ENCODE results near the gene DCLRE1B.

DCLRE1B gene

DNA sequence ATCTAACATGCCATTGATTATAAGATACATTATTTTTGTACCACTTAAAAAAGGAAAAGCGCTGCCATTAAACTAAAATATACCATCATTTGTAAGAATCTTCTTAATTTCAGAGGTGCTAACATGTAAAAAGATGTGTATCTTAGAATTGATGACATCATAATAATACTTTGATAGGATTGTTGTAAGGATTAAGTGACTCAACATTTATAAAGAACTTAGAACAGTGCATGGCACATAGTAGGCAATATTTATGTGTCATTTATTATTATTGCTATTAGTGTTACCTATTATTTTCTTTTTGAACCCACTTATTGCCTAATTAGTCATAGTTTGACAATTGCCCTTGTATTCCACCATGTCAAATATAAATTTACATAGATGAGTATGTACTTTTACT, 45.8 kb downstream of the DCLRE1B start:
- peaks cover 16% of the 10 kb centered on the region for H3K4me1 ChIP-seq (ENCODE audit: control insufficient read depth, insufficient read depth, low read length)

DNA sequence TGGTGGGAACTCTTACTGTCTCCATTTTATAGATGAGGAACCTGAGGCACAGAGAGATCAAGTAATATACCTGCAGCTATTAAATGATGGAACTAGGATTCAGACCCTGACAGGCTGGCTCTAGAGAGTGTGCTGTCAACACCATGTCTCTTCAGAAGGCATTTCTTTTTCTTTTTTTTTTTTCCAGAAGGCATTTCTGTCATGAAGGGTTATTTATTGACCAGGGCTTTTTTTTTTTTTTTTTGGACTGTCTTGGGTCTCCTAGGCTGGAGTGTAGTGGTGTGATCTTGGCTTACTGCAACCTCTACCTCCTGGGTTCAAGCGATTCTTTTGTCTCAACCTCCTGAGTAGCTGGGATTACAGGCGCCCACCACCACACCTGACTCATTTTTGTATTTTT, 46.6 kb downstream of the DCLRE1B start:
- H3K4me1 ChIP-seq (ENCODE audit: control insufficient read depth, insufficient read depth, low read length) = peaks cover 14% of the 10 kb centered on the region
- no peaks in the 10 kb centered on the region for H3K9me3 ChIP-seq (ENCODE audit: control insufficient read depth in 2 of 2, low read length in 2 of 2)
- H3K4me3 ChIP-seq (ENCODE audit: low read length in 2 of 2) = no peak overlapping the region
- H3K9ac ChIP-seq (ENCODE audit: low read length in 2 of 2) = no peak overlapping the region
- no peaks in the 10 kb centered on the region for H3K27me3 ChIP-seq (ENCODE audit: control insufficient read depth in 1 of 2, insufficient read depth in 2 of 2, low read length in 2 of 2)
- peaks cover 4 to 16% of the 10 kb centered on the region in 2 donors for H3K36me3 ChIP-seq (ENCODE audit: control insufficient read depth in 2 of 2, insufficient read depth in 2 of 2, low read length in 2 of 2)
- H3K27ac ChIP-seq (ENCODE audit: low read length) = no peak overlapping the region

More for the DNA sequence above, 45.8 kb downstream of the DCLRE1B start:
- no peak overlapping the region for H3K27ac ChIP-seq (ENCODE audit: low read length)
- H3K36me3 ChIP-seq (ENCODE audit: control insufficient read depth in 2 of 2, insufficient read depth in 2 of 2, low read length in 2 of 2) = peaks cover 0 to 11% of the 10 kb centered on the region in 2 donors
- H3K9me3 ChIP-seq (ENCODE audit: control insufficient read depth in 2 of 2, low read length in 2 of 2) = no peaks in the 10 kb centered on the region
- no peak overlapping the region for H3K4me3 ChIP-seq (ENCODE audit: low read length in 2 of 2)
- no peak overlapping the region for H3K9ac ChIP-seq (ENCODE audit: low read length in 2 of 2)
- no peaks in the 10 kb centered on the region for H3K27me3 ChIP-seq (ENCODE audit: control insufficient read depth in 1 of 2, insufficient read depth in 2 of 2, low read length in 2 of 2)

DNA sequence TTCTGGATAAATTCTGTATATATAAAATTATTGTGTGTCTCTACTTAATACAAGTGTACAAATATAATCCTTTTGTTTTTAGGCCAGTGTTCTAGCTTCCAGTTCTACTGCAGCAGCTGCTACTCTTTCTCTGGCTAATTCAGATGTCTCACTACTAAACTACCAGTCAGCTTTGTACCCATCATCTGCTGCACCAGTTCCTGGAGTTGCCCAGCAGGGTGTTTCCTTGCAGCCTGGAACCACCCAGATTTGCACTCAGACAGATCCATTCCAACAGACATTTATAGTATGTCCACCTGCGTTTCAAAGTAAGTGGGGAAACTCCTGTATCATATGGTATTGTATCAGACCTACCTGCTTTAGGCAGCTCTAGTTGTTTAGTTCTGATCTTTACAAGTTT, 52.9 kb downstream of the DCLRE1B start:
- no peak overlapping the region for H3K4me3 ChIP-seq (ENCODE audit: low read length in 2 of 2)
- H3K27me3 ChIP-seq (ENCODE audit: control insufficient read depth in 1 of 2, insufficient read depth in 2 of 2, low read length in 2 of 2) = no peaks in the 10 kb centered on the region
- H3K9me3 ChIP-seq (ENCODE audit: control insufficient read depth in 2 of 2, low read length in 2 of 2) = no peaks in the 10 kb centered on the region
- peaks cover 15 to 37% of the 10 kb centered on the region in 2 donors for H3K36me3 ChIP-seq (ENCODE audit: control insufficient read depth in 2 of 2, insufficient read depth in 2 of 2, low read length in 2 of 2)
- H3K4me1 ChIP-seq (ENCODE audit: control insufficient read depth, insufficient read depth, low read length) = no peaks in the 10 kb centered on the region
- no peak overlapping the region for H3K9ac ChIP-seq (ENCODE audit: low read length in 2 of 2)
- H3K27ac ChIP-seq (ENCODE audit: low read length) = no peak overlapping the region

DNA sequence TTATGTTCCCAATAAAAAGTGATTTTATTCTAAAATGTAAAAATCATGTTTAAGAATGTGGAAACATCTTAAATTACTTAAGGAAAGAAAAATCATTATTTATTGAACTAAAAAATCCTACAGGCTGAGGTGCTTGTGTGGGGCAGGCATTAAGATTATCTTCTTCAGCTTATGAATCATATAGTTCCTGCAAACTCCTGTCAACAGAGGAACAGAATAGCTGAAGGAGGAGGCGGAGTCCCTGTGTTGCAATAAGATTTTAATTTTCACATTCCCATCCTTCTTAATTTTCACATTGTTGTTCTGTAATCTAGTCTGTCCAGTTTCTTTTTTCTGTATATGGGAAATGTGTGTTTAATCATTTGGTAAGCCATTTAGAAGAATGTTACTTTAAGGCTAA, 53.6 kb downstream of the DCLRE1B start:
- peaks cover 21 to 41% of the 10 kb centered on the region in 2 donors for H3K36me3 ChIP-seq (ENCODE audit: control insufficient read depth in 2 of 2, insufficient read depth in 2 of 2, low read length in 2 of 2)
- no peaks in the 10 kb centered on the region for H3K9me3 ChIP-seq (ENCODE audit: control insufficient read depth in 2 of 2, low read length in 2 of 2)
- H3K4me3 ChIP-seq (ENCODE audit: low read length in 2 of 2) = no peak overlapping the region
- no peak overlapping the region for H3K9ac ChIP-seq (ENCODE audit: low read length in 2 of 2)
- H3K4me1 ChIP-seq (ENCODE audit: control insufficient read depth, insufficient read depth, low read length) = no peaks in the 10 kb centered on the region
- no peaks in the 10 kb centered on the region for H3K27me3 ChIP-seq (ENCODE audit: control insufficient read depth in 1 of 2, insufficient read depth in 2 of 2, low read length in 2 of 2)
- H3K27ac ChIP-seq (ENCODE audit: low read length) = no peak overlapping the region

DNA sequence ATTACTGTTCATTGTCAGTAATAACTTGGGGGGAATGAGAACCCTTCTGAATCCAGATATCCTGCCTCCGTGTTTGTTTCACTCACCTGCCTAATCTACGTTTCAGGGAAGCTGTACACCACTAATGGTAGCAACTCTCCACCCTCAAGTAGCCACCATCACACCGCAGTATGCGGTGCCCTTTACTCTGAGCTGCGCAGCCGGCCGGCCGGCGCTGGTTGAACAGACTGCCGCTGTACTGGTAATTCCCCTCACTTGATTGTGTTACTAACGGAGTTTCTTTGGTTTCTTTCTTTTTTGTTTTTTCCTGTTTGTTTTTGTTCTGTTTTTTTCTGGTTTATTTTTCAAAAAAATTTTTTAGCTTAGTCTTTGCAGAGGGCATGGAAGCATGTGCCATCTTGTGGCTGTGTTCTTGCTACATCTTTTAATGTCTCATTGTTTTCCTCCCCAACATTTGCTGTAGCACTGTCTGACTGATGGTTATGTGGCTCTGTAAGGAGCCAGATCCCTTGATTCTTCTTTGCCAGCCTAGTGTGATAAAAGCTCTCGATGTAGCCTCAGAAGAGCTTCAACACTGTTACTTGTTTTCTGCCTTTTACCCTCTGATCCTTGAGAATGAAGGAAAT, 58.3 kb downstream of the DCLRE1B start:
- Histone ChIP-seq H3K27ac (ENCODE audit: low read length) (no peak overlapping the region), H3K4me3 (ENCODE audit: low read length in 2 of 2) (no peak overlapping the region), H3K4me1 (ENCODE audit: control insufficient read depth, insufficient read depth, low read length) (no peaks in the 10 kb centered on the region), H3K27me3 (ENCODE audit: control insufficient read depth in 1 of 2, insufficient read depth in 2 of 2, low read length in 2 of 2) (no peaks in the 10 kb centered on the region), H3K9ac (ENCODE audit: low read length in 2 of 2) (no peak overlapping the region), H3K36me3 (ENCODE audit: control insufficient read depth in 2 of 2, insufficient read depth in 2 of 2, low read length in 2 of 2) (peaks cover 24 to 28% of the 10 kb centered on the region in 2 donors), H3K9me3 (ENCODE audit: control insufficient read depth in 2 of 2, low read length in 2 of 2) (no peaks in the 10 kb centered on the region)
